ENCODE data around the gene CACNA2D3. TPM values are rescaled to one million over a fixed set of nuclear protein-coding genes. Genes with fewer than 3 reads are reported as not detected.

Gene CACNA2D3
- total RNA-seq, 2 experiments from 2014 or later, result not detected

DNA sequence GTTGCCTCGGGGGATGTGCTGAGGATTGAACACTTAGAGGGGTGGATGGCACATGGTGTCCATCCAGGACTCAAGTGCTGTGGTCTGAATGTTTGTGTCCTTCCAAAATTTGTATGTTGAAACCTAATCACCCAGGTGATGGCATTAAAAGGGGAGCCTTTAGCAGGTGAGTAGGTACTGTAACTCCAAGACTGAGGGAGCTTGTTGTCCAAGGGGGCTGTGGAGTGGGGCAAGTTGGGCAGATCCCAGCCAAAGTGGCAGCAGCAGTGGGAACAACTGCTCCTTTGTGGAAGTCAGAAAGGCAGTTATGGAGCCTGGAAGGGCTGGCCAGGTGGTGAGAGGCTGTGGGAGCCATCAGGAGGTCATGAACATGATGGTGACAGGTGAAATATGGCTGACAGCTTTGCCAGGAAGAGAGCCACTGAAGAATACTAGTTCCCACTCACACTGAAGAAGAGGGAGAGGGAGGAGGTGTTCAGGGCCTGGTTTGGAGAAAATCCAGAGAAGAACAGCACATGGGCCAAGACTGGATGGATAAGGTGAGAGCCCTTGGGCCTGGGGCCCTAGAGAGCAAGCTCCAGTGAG, 385.6 kb downstream of the CACNA2D3 start:
- Histone ChIP-seq H3K4me3 (ENCODE audit: low read depth, low read length, poor library complexity, severe bottlenecking) (no peak overlapping the region), H3K27ac (ENCODE audit: low read depth, low read length, poor library complexity, severe bottlenecking) (no peak overlapping the region), H3K4me2 (ENCODE audit: low read length) (no peak overlapping the region), H3K36me3 (ENCODE audit: insufficient read depth, low read length) (no peaks in the 10 kb centered on the region), H3K4me1 (ENCODE audit: insufficient read depth, low read length, poor library complexity, severe bottlenecking) (no peaks in the 10 kb centered on the region), H2AFZ (ENCODE audit: low read length) (no peak overlapping the region), H3K79me2 (ENCODE audit: insufficient read depth, low read depth, low read length) (no peaks in the 10 kb centered on the region), H3K9me3 (ENCODE audit: low read length) (no peaks in the 10 kb centered on the region), H4K20me1 (ENCODE audit: insufficient read depth, low read length) (no peaks in the 10 kb centered on the region), H3K9me2 (ENCODE audit: insufficient read depth, low read length) (no peaks in the 10 kb centered on the region)
- BruUV-seq (replicated peaks), result no TSS peak
- ChIA-PET POLR2A (no interaction called here), CTCF (ENCODE audit: unreplicated experiment) (no interaction called here)
- DNase-seq (ENCODE audit: low spot score), result no peak
- intact Hi-C loops (cut with micrococcal nuclease; ENCODE audit: unreplicated experiment), result no loop called here
- TF ChIP-seq CTCF (conservative IDR thresholded peaks at IDR 0.05; ENCODE audit: low read length) (no peak), EZH2phosphoT487 (IDR thresholded peaks at IDR 0.05; ENCODE audit: borderline replicate concordance, low read depth, low read length) (no peak)

GRCh38 chr3:54510506-54510905, 388.2 kb downstream of the CACNA2D3 start:
- POLR2A ChIA-PET, result no interaction called here
- Histone ChIP-seq H2AFZ (ENCODE audit: low read length) (no peak overlapping the region), H3K9me2 (ENCODE audit: insufficient read depth, low read length) (no peaks in the 10 kb centered on the region), H3K4me2 (ENCODE audit: low read length) (no peak overlapping the region), H3K4me1 (ENCODE audit: insufficient read depth, low read length, poor library complexity, severe bottlenecking) (no peaks in the 10 kb centered on the region), H3K79me2 (ENCODE audit: insufficient read depth, low read depth, low read length) (no peaks in the 10 kb centered on the region), H3K4me3 (ENCODE audit: low read depth, low read length, poor library complexity, severe bottlenecking) (no peak overlapping the region), H3K9me3 (ENCODE audit: low read length) (no peaks in the 10 kb centered on the region), H3K27ac (ENCODE audit: low read depth, low read length, poor library complexity, severe bottlenecking) (no peak overlapping the region), H4K20me1 (ENCODE audit: insufficient read depth, low read length) (no peaks in the 10 kb centered on the region), H3K36me3 (ENCODE audit: insufficient read depth, low read length) (no peaks in the 10 kb centered on the region)
- intact Hi-C loops (cut with micrococcal nuclease; ENCODE audit: unreplicated experiment), result no loop called here
- CTCF ChIA-PET (ENCODE audit: unreplicated experiment), result no interaction called here
- no peak for TF ChIP-seq EZH2phosphoT487 (IDR thresholded peaks at IDR 0.05; ENCODE audit: borderline replicate concordance, low read depth, low read length)
- no peak for TF ChIP-seq CTCF (conservative IDR thresholded peaks at IDR 0.05; ENCODE audit: low read length)
- BruUV-seq (replicated peaks), result no TSS peak
- no peak for DNase-seq (ENCODE audit: low spot score)

DNA sequence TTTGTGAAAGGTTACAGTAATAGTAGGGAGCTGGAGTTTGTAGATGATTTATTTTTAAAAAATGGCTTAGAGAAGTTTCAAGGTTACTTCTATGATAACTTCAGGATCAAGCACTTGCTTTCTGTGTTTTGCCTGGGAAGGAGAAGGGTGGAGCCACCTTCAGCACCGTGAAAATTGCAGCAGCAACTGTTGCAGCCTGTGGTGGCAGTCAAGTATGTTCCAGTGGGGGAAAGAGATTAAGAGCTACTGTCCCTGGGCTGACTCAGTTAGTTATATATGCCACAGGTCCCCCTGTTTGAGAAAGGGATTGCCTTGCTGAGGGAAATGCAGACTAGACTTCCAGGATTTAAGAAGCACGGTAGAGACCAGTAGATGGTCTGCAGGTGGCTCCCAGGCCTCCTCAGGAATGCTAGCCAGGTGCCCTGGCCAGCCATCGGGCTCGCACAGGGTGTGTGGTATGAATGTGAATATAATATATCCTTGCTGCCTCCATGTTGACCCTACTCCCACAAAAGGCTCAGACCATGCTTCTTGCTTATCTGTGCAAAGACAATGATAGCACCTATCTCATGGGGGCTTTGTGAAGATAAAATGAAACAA, 389.5 kb downstream of the CACNA2D3 start:
- Histone ChIP-seq H4K20me1 (ENCODE audit: insufficient read depth, low read length) (no peaks in the 10 kb centered on the region), H3K4me2 (ENCODE audit: low read length) (no peak overlapping the region), H3K4me1 (ENCODE audit: insufficient read depth, low read length, poor library complexity, severe bottlenecking) (no peaks in the 10 kb centered on the region), H2AFZ (ENCODE audit: low read length) (no peak overlapping the region), H3K4me3 (ENCODE audit: low read depth, low read length, poor library complexity, severe bottlenecking) (no peak overlapping the region), H3K9me2 (ENCODE audit: insufficient read depth, low read length) (no peaks in the 10 kb centered on the region), H3K36me3 (ENCODE audit: insufficient read depth, low read length) (no peaks in the 10 kb centered on the region), H3K79me2 (ENCODE audit: insufficient read depth, low read depth, low read length) (no peaks in the 10 kb centered on the region), H3K27ac (ENCODE audit: low read depth, low read length, poor library complexity, severe bottlenecking) (no peak overlapping the region), H3K9me3 (ENCODE audit: low read length) (no peaks in the 10 kb centered on the region)
- no peak for DNase-seq (ENCODE audit: low spot score)
- CTCF ChIA-PET (ENCODE audit: unreplicated experiment), result no interaction called here
- POLR2A ChIA-PET, result interaction anchor here (0.7 kb wide), 1 partner anchor 1683 kb away, joined by 3 read pairs; no protein-coding TSS in a partner anchor
- TF ChIP-seq CTCF (conservative IDR thresholded peaks at IDR 0.05; ENCODE audit: low read length) (no peak), EZH2phosphoT487 (IDR thresholded peaks at IDR 0.05; ENCODE audit: borderline replicate concordance, low read depth, low read length) (no peak)
- intact Hi-C loops (cut with micrococcal nuclease; ENCODE audit: unreplicated experiment), result no loop called here
- BruUV-seq (replicated peaks), result no TSS peak
